ENCODE data around the gene PRKN.
"Not testable (repeated sequence)": the region's sequence is repeated elsewhere in the genome, so short reads cannot be mapped to it uniquely, and the experiment has no call there.

Gene PRKN

GRCh38 chr6:161318456-161318855 is 1409.1 kb downstream of the PRKN start:
- no peak for DNase-seq
- TF ChIP-seq POLR2A (IDR thresholded peaks at IDR 0.05; ENCODE audit: low read length), result no peak

GRCh38 chr6:161316531-161316930 is 1411.0 kb downstream of the PRKN start:
- DNase-seq, result no peak
- no peak for TF ChIP-seq POLR2A (IDR thresholded peaks at IDR 0.05; ENCODE audit: low read length)
- no peak for TF ChIP-seq GATA1 (IDR thresholded peaks at IDR 0.05; ENCODE audit: low read depth, low read length)

GRCh38 chr6:161315246-161315917 is 1412.2 kb downstream of the PRKN start:
- DNase-seq, result not testable (repeated sequence)

GRCh38 chr6:161314541-161315245 is 1412.9 kb downstream of the PRKN start:
- not testable (repeated sequence) for DNase-seq

- no peak for DNase-seq
- no peak for TF ChIP-seq GATA1 (IDR thresholded peaks at IDR 0.05; ENCODE audit: low read depth, low read length)
- no peak for TF ChIP-seq POLR2A (IDR thresholded peaks at IDR 0.05; ENCODE audit: low read length)
These were observed 1413.5 kb downstream of the PRKN start for GRCh38 chr6:161313940-161314509.

- not testable (repeated sequence) for DNase-seq
These were observed 1414.1 kb downstream of the PRKN start for GRCh38 chr6:161313475-161313874.

- DNase-seq, result not testable (repeated sequence)
These were observed 1417.8 kb downstream of the PRKN start for GRCh38 chr6:161309774-161310173.

GRCh38 chr6:161308075-161308655 is 1419.4 kb downstream of the PRKN start:
- TF ChIP-seq POLR2A (IDR thresholded peaks at IDR 0.05; ENCODE audit: low read length), result no peak
- TF ChIP-seq GATA1 (IDR thresholded peaks at IDR 0.05; ENCODE audit: low read depth, low read length), result no peak
- no peak for DNase-seq

GRCh38 chr6:161305860-161306259 is 1421.7 kb downstream of the PRKN start:
- TF ChIP-seq GATA1 (IDR thresholded peaks at IDR 0.05; ENCODE audit: low read depth, low read length) (no peak), POLR2A (IDR thresholded peaks at IDR 0.05; ENCODE audit: low read length) (no peak)
- no peak for DNase-seq

- no peak for DNase-seq
- TF ChIP-seq POLR2A (IDR thresholded peaks at IDR 0.05; ENCODE audit: low read length) (no peak), GATA1 (IDR thresholded peaks at IDR 0.05; ENCODE audit: low read depth, low read length) (no peak)
These were observed 1423.8 kb downstream of the PRKN start for GRCh38 chr6:161303628-161304340.

GRCh38 chr6:161302949-161303348 is 1424.6 kb downstream of the PRKN start:
- TF ChIP-seq POLR2A (IDR thresholded peaks at IDR 0.05; ENCODE audit: low read length) (no peak), GATA1 (IDR thresholded peaks at IDR 0.05; ENCODE audit: low read depth, low read length) (no peak)
- no peak for DNase-seq

- TF ChIP-seq POLR2A (IDR thresholded peaks at IDR 0.05; ENCODE audit: low read length), result no peak
- no peak for TF ChIP-seq GATA1 (IDR thresholded peaks at IDR 0.05; ENCODE audit: low read depth, low read length)
- DNase-seq, result no peak
These were observed 1426.2 kb downstream of the PRKN start for GRCh38 chr6:161301338-161301737.

- TF ChIP-seq GATA1 (IDR thresholded peaks at IDR 0.05; ENCODE audit: low read depth, low read length) (no peak), POLR2A (IDR thresholded peaks at IDR 0.05; ENCODE audit: low read length) (no peak)
- DNase-seq, result no peak
These were observed 1426.7 kb downstream of the PRKN start for GRCh38 chr6:161300823-161301222.

- TF ChIP-seq POLR2A (IDR thresholded peaks at IDR 0.05; ENCODE audit: low read length), result no peak
- TF ChIP-seq GATA1 (IDR thresholded peaks at IDR 0.05; ENCODE audit: low read depth, low read length), result no peak
- DNase-seq, result no peak
These were observed 1427.8 kb downstream of the PRKN start for GRCh38 chr6:161299726-161300125.
